Measurements from ENCODE around the gene ATP2C2. TPM values are rescaled to one million over a fixed set of nuclear protein-coding genes. Genes with fewer than 3 reads are reported as not detected.

ATP2C2 gene
- total RNA-seq, 1 experiment from 2014 or later: 4.3 TPM

DNA sequence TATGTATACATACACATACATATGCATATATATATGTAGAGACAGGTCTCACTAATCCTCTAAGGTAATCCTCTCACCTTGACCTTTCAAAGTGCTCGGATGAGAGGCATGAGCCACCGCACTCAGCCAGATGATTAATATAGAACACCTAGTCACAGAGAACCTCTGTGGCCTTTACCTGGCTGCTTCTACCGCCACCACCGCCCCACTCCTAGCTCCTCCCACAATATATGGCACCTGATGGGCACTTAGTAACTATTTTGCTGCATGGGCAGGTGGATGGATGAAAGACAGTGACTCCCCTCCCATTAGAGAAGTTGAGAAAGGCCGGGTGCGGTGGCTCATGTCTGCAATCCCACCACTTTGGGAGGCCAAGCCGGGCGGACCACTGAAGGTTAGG, 16.7 kb upstream of the ATP2C2 start:
- TF ChIP-seq ZNF317 (CRISPR knock-in tag; IDR thresholded peaks at IDR 0.05; ENCODE audit: borderline replicate concordance, low read depth) (no peak), CREB1 (CRISPR knock-in tag; IDR thresholded peaks at IDR 0.05) (no peak), IRF1 (CRISPR knock-in tag; IDR thresholded peaks at IDR 0.05) (no peak), SMAD3 (CRISPR knock-in tag; IDR thresholded peaks at IDR 0.05; ENCODE audit: borderline replicate concordance) (no peak)
- TF ChIP-seq, protein P1, sequence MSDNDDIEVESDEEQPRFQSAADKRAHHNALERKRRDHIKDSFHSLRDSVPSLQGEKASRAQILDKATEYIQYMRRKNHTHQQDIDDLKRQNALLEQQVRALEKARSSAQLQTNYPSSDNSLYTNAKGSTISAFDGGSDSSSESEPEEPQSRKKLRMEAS (CRISPR knock-in tag; IDR thresholded peaks at IDR 0.05): no peak
- TF ChIP-seq, protein P2, sequence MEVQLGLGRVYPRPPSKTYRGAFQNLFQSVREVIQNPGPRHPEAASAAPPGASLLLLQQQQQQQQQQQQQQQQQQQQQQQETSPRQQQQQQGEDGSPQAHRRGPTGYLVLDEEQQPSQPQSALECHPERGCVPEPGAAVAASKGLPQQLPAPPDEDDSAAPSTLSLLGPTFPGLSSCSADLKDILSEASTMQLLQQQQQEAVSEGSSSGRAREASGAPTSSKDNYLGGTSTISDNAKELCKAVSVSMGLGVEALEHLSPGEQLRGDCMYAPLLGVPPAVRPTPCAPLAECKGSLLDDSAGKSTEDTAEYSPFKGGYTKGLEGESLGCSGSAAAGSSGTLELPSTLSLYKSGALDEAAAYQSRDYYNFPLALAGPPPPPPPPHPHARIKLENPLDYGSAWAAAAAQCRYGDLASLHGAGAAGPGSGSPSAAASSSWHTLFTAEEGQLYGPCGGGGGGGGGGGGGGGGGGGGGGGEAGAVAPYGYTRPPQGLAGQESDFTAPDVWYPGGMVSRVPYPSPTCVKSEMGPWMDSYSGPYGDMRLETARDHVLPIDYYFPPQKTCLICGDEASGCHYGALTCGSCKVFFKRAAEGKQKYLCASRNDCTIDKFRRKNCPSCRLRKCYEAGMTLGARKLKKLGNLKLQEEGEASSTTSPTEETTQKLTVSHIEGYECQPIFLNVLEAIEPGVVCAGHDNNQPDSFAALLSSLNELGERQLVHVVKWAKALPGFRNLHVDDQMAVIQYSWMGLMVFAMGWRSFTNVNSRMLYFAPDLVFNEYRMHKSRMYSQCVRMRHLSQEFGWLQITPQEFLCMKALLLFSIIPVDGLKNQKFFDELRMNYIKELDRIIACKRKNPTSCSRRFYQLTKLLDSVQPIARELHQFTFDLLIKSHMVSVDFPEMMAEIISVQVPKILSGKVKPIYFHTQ (CRISPR knock-in tag; IDR thresholded peaks at IDR 0.05): no peak
- H3K27me3 Mint-ChIP-seq (ENCODE audit: low read depth): no peaks in the 10 kb centered on the region; the same call in 1 of the 2 replicates
- no peak overlapping the region for H3K27ac Mint-ChIP-seq
- H3K36me3 Mint-ChIP-seq: no peaks in the 10 kb centered on the region
- H3K4me3 Mint-ChIP-seq: no peak overlapping the region
- no peaks in the 10 kb centered on the region for H3K9me3 Mint-ChIP-seq
- ChIA-PET POLR2A (no interaction called here), CTCF (no interaction called here)
- H3K4me1 Mint-ChIP-seq: peaks cover 2% of the 10 kb centered on the region; the same call in 1 of the 2 replicates
- DNase-seq (ENCODE audit: low spot score) (no peak), ATAC-seq (no peak)

DNA sequence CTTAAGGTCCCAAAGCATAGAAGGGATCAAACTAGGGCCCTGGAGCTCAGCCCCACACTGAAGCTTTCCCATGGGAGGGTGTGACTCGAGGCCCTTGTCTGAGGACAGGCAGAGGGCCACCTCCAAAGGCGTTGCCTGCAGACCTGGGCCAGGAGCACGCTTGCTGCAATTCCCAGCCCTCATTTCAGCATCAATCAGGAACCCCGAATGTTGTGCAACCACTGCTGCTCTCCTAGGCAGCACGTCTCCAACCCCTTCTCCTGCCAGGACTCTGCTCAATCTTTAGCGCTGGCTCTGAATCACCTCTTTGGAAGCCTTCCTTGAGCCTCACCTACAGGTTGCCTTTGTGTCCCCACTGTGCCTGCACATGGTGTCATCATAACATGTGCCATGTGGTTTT, 14.0 kb upstream of the ATP2C2 start:
- H3K27ac Mint-ChIP-seq: no peak overlapping the region
- no peak for DNase-seq (ENCODE audit: low spot score)
- H3K36me3 Mint-ChIP-seq: no peaks in the 10 kb centered on the region
- no peaks in the 10 kb centered on the region for H3K9me3 Mint-ChIP-seq
- no peak overlapping the region for H3K4me3 Mint-ChIP-seq
- POLR2A ChIA-PET: no interaction called here
- ATAC-seq: no peak
- CTCF ChIA-PET: no interaction called here
- H3K4me1 Mint-ChIP-seq: peaks cover 2% of the 10 kb centered on the region; the same call in 1 of the 2 replicates
- no peaks in the 10 kb centered on the region for H3K27me3 Mint-ChIP-seq (ENCODE audit: low read depth)
- TF ChIP-seq, protein P1 (CRISPR knock-in tag; IDR thresholded peaks at IDR 0.05): no peak
- TF ChIP-seq ZNF423 (CRISPR knock-in tag; IDR thresholded peaks at IDR 0.05) (no peak), ZNF671 (CRISPR knock-in tag; IDR thresholded peaks at IDR 0.05) (no peak), NFYB (CRISPR knock-in tag; conservative IDR thresholded peaks at IDR 0.05; ENCODE audit: low read depth) (no peak), JUN (CRISPR knock-in tag; IDR thresholded peaks at IDR 0.05) (no peak), ZBTB21 (CRISPR knock-in tag; IDR thresholded peaks at IDR 0.05; ENCODE audit: borderline replicate concordance) (no peak), ZNF425 (CRISPR knock-in tag; conservative IDR thresholded peaks at IDR 0.05) (no peak), ATF6 (CRISPR knock-in tag; IDR thresholded peaks at IDR 0.05) (no peak), ETV6 (CRISPR knock-in tag; IDR thresholded peaks at IDR 0.05) (no peak), SMAD3 (CRISPR knock-in tag; IDR thresholded peaks at IDR 0.05; ENCODE audit: borderline replicate concordance) (no peak), ZNF532 (CRISPR knock-in tag; IDR thresholded peaks at IDR 0.05; ENCODE audit: borderline replicate concordance) (no peak), CBFB (CRISPR knock-in tag; IDR thresholded peaks at IDR 0.05; ENCODE audit: low read depth) (no peak)
- TF ChIP-seq, protein P3, sequence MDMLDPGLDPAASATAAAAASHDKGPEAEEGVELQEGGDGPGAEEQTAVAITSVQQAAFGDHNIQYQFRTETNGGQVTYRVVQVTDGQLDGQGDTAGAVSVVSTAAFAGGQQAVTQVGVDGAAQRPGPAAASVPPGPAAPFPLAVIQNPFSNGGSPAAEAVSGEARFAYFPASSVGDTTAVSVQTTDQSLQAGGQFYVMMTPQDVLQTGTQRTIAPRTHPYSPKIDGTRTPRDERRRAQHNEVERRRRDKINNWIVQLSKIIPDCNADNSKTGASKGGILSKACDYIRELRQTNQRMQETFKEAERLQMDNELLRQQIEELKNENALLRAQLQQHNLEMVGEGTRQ (CRISPR knock-in tag; IDR thresholded peaks at IDR 0.05): no peak
- TF ChIP-seq, protein P4, sequence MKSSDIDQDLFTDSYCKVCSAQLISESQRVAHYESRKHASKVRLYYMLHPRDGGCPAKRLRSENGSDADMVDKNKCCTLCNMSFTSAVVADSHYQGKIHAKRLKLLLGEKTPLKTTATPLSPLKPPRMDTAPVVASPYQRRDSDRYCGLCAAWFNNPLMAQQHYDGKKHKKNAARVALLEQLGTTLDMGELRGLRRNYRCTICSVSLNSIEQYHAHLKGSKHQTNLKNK (CRISPR knock-in tag; IDR thresholded peaks at IDR 0.05): no peak

All from WTC11 (cell line).